DMS53 treated with DMSO at 0.1 percent for 48 hours (cell line): ENCODE data around the gene TDP2.

Experiments
- DNase-seq: peaks from one replicate; lab custom pipeline; 2025; ENCODE audit not compliant: unreplicated experiment; lab: John Stamatoyannopoulos, UW

Gene TDP2, protein sequence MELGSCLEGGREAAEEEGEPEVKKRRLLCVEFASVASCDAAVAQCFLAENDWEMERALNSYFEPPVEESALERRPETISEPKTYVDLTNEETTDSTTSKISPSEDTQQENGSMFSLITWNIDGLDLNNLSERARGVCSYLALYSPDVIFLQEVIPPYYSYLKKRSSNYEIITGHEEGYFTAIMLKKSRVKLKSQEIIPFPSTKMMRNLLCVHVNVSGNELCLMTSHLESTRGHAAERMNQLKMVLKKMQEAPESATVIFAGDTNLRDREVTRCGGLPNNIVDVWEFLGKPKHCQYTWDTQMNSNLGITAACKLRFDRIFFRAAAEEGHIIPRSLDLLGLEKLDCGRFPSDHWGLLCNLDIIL

DNA sequence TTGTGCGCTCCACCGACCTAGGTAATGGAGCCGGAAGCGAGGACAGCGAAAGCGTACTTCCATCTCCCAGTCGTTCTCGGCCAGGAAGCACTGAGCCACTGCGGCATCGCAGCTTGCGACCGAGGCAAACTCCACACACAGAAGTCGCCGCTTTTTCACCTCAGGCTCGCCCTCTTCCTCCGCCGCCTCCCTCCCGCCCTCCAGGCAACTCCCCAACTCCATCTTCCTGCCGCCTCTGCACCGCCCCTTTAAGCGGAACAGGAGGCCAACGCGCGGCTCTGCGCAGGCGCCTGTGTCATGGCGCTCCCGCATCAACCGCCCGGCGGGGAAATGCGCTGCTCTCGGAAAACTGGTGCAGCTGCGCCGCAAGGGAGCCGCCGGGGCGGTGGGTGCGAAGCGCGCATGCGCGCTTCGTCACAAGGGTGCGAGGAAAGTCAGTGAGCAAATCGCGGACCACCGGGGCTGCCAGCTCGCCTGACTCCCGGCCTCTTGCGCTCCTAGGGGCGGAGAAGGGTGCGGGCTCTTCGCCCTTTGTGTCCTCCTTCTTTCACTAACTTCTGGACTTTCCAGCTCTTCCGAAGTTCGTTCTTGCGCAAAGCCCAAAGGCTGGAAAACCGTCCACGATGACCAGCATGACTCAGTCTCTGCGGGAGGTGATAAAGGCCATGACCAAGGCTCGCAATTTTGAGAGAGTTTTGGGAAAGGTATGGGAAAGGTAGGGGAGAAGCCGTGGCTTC lies at the start of gene TDP2, which contains the start of gene ACOT13:
Gene TDP2, minus strand, starts transcription at position 259 of the 737 bp plus-strand sequence. Its CDS starts 37 bp downstream, at position 222.
Gene ACOT13, plus strand, starts transcription at position 437 of the 737 bp plus-strand sequence. Its CDS starts 187 bp downstream, at position 624.
- peak; percentile 91 for DNase-seq

DNA sequence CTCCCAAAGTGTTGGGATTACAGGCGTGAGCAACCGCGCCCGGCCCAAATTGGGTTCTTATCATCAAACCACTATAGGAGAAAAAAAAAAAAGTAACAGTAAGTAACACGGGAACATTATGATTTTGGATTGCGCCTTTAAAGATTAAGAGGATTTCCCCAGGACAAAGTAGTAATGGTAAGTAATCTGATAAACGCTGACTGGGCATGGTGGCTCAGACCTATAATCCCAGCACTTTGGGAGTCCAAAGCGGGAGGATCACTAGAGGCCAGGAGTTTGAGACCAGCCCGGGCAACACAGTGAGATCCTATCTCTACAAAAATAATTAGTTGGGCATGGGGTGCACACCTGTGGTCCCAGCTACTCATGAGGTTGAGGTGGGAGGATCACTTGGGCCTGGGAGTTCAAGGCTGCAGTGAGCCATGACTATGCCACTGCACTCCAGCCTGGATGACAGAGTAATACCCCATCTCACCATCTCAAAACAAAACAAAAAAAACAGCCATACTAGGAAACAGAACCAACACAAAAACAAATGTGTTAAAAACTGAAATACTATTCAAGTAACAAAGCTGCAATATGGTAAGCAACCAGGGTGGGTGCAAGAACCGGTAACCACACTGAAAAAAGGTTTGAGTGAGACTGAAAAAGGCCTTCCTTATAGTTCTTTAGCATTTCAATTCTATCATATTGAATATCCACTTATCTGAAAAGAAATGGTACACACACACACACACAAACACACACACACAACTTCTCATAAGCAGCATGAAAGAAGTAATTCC lies 44.0 kb upstream of the TDP2 start:
- no peak for DNase-seq

DNA sequence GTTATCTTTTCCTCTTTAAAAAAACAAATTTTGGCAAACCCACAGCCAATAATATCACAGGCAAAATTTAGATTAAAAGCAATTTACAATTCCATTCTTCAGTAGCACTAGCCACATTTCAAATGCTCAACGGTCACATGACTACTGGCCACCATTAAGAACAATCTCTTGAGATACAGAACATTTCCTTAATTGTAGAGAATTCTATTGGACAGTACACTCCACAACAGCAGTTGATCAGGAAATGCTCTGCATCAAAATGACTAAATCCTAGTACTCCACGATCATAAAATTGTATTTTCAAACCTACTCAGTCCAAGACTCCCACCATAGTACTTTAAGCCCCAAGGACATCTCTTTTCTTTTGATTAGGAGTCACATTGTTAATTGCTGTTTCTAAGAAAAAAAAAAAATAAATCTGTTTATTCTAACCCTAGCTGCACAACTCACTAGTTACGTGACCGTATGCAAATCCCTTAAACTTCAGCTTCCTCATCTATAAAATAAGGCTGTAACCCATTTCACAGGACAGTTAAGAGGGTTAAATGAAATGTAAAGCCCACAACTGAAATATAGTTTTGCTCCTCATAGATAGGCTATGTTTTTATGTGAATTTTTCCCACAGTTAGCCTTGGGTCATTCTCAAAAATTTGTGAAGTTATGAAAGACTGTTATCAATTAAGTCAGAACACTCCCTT lies 42.5 kb upstream of the TDP2 start:
- DNase-seq = no peak

DNA sequence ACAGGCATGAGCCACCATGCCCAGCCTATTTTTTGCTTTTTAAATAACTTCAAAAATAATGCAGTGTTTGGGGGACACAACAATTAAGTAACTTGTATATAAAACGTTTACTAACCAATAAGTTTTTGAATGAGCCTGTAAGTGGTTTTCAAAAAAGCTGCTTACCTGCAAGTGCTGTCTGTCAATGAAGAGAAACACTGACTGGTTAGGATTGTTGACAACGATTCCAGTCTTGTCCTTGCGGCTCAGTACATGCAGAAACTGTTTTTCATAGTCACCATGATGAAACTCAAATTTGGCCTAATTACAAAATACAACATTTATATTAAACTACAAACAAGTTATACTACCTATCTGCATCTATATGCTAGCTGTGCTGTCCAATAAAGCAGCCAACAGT lies 41.9 kb upstream of the TDP2 start:
- no peak for DNase-seq

DNA sequence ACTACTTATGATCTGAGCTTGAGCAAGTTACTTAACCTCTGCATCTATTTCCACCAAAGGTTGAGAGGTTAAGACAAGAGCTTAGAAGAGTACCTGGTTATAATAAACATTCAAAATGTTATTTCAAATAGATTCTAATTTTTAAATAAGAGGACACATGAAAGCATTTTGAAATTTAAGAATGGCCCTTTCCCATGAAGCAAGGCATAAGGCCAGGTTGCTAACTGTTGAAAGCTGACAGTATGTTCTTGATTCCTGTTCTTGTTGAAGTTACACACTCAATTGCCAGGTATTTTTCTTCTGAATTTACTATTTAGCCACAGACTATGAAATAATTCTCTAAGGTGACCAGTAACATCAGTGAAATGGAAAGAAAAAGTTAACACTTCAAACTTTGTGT lies 37.8 kb upstream of the TDP2 start:
- no peak for DNase-seq

DNA sequence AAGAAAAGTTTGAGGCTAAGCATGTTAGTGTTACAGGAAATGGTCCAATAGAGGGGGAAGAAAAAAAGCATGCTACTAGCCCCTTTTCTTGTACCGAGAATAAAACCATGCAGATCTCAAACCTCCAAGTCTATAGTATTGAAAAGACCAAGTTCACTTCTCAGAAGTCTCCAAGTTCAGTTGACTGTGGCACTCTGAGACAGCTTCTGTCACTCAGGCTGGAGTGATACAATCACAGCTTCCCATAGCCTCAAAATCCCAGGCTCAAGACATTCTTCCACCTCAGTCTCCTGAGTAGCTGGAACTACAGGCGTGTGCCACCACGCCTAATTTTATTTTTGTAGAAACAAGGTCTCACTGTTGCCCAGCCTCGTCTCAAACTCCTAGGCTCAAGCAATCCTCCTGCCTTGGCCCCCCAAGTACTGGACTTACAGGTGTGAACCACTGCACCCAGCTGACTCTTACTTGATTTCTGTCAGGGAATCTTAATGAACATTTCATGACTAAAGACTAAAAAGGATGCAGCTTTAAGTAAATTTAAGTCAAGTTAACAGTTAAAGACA lies 36.1 kb upstream of the TDP2 start:
- DNase-seq = no peak

DNA sequence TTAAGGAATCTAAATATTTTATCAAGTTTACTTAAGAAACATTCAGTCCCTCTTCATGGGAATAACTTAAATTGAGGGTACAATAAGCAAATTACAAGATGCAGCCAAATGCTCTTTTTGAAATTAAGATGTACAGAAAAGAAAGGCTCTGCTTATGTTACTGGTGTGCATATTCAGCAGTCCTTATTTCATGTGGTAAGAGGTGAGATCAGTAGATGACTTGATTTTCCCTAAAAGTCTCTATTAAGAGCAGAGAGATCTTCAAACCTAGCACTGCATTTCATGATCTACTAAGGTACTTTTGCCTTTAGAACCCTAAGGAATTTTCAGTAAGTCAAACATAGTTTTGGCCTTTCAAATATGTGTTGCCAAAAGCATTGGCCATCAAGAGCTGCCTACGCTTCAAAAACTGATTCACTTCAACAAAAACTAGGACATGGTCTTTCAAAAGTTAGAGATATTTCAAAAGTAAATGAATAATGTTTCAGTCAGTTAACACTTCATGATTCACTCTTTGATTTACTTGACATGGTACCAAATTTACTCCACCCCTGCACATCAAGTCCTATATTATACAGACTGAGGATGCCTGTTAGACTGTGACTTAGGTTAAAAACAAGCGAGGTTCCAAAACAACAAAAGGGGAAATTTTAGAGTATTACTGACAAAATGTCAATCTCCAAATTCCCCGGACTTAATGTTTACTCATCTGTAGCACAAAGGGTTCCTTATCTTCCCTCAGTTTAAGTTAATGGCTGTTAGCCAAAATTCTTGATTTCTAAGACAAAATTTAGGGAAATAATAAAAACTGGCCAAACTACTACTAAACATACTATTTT lies 33.0 kb upstream of the TDP2 start:
- no peak for DNase-seq

DNA sequence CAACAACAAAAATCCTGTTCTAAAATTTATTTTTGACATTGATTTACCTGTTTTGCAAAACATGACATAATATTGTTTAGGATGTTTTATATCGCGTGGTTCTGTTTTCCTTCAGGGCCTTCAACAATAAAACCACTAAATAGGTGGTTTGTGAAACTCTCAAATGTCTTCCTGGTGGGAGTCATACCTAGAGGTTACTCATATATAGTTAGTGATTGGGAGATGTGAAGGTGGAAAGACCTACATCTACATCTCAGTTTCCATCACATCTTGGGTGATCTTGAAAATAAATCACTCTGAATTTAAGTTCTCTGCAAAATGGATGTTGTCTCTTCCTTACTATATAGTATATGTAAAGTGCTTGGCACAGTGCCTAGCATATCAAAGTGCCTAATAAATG lies 29.4 kb upstream of the TDP2 start:
- no peak for DNase-seq

DNA sequence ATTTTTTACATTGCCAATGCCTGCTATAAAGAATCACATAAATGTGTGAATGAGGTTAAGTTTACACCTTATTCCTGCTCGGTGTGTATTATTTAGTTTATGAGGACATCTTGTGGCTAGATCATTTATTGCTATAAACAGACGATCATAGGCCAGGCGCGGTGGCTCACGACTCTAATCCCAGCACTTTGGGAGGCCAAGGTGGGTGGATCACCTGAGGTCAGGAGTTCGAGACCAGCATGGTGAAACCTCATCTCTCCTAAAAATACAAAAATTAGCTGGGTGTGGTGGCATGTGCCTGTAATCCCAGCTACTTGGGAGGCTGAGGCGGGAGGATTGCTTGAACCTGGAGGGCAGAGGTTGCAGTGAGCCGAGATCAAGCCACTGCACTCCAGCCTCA lies 28.9 kb upstream of the TDP2 start:
- DNase-seq = peak; percentile 54

DNA sequence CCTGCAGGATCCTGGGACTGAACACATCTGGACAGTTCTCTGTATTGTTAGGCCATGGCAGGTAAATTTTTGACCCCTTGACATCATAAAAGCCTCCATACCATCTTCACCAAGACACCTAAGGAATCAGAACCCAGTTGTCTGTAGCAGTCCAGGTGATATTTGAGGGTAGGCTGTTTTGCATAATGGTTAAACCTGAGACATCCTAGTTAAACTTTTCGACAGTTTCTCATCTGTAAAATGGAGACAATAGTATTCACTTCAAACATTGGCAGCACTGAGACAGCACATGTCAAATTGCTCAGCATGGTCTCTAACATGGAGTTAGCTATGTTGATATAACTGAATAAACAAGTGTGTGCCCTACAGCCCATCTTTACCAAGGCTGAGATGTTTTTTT lies 27.5 kb upstream of the TDP2 start:
- no peak for DNase-seq

DNA sequence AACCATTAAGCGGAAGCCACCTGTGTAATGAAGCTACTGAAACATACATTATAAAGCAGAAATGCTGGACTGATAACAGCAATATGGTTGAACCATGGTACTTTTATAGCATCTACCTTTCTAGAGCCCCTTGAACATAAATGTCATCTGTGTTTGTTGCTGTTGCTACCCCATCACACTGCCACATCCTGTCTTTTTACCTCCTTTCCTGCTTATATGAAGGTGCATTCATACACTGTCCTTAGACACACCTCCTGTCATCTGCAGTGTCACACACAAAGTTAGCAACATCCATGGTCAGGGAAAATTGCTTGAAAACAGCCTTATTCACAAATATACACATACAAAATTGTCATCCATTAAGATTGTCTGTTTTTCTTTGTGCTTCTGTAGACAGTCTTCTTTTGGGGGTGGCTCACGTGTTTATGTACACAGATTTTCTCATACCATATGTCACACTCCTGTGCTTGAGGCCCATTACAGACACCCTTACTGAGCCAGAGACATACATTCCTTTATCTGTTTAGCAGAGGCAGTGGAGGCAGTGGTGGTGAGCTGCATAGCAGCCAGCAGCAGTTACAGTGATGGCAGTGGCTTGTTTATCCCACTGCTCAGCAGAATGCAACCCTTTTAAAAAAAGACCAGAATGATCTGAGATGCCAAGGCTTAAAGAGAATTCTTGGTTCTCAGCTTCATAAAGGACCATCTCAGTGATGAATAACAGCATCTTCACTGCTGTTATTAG lies 26.3 kb upstream of the TDP2 start:
- DNase-seq = no peak

DNA sequence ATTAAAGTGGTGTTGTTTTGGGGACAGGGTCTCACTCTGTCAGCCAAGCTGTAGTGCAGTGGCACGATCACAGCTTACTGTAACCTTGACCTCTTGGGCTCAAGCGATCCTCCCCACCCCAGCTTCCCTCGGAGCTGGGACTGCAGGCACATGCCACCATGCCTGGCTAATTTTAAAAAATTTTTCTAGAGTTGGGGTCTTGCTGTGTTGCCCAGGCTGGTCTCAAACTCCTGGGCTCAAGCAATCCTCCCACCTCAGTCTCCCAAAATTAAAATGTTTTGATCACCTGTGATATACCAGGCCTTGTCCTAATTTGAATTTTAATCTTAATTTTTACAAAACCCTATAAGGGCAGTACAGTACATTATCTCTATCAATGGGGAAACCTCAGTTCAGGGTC lies 25.7 kb upstream of the TDP2 start:
- DNase-seq = no peak

DNA sequence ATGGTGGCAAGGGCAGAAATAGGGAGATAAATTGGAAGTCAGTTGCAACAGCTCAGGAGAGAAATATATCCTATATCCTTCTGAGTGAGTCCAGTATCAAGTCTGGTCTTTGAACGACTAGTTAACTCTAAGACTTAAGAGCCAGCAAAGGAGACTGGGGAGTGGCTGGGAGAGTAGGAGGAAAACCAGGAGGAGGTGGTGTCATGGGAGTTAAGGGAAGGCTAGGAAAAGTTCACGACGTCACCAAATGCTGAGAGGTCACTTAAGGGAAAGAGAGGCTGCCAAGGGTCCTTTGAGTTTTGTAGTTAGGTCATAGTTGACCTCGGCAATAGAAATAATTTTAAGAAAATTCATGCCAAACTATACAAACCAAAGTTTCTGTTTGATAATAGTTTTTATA lies 25.3 kb upstream of the TDP2 start:
- DNase-seq = no peak

DNA sequence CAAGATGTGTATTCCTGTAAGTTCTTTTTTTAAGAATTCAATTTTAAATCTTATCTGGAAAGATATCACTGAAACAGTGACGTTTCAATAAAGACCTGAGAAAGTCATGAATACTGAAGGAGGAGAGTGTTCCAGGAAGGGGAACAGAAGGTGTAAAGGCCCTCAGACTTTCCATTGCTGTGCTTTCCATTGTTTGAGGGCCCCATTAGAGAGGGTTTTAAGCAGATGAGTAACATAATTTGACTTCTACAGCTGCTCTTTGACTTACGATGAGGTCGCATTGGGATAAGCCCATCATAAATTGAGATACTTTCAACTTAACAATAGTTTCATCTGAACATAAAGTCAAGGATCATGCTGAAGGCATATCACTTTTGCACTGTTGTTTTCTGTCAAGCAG lies 24.9 kb upstream of the TDP2 start:
- DNase-seq = no peak

DNA sequence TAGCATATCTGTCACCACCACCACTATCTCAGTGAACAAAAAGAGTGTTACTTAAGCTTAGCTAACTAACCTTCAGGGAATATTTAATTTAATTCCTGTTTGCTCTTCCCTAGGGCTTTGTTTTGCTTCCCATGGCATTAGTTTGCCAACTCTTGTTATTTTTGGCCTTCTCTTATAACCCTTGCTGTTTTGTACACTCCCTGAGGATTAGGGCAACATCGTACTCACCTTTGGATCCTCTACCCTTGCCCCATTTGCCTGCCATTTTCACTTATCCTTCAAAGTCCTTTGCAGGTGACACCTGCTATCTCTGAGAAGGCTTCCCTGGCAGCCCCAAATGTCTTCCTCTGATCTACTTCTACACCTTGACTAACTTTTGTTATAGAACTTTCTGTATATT lies 23.9 kb upstream of the TDP2 start:
- no peak for DNase-seq

DNA sequence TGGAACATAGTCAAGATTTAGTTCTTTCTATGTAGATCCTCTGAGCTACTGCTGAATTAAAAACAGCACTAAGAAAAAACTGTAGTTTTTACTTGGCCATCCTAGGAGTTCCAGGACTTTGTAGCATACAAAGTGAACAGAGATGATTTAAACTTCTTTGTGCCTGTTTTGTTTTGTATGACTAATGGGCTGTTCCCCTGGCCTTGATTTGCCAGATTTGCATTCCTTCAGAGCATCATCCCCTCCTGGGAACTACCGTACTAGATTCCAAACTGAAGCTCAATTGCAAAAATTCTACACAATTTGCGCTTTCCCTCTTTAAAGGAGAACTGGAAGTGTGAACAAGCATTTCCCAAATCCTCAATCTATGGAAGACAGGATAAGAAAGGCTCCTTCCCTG lies 23.3 kb upstream of the TDP2 start:
- DNase-seq = no peak

DNA sequence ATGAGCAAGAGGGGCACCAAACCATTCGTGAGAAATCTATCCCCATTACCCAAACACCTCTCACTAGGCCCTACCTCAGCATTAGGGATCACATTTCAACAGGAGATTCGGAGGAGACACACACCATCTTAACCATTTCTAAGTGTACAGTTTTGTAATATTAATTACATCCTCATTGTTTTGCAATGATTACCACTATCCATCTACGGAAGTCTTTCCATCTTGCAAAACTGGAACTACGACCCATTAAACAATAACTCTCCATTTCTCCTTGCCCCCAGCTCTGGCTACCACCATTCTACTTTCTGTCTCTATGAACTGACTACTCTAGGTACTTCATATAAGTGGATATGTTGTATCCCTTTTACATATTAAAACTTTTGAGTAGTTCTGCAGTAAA lies 20.2 kb upstream of the TDP2 start:
- no peak for DNase-seq

DNA sequence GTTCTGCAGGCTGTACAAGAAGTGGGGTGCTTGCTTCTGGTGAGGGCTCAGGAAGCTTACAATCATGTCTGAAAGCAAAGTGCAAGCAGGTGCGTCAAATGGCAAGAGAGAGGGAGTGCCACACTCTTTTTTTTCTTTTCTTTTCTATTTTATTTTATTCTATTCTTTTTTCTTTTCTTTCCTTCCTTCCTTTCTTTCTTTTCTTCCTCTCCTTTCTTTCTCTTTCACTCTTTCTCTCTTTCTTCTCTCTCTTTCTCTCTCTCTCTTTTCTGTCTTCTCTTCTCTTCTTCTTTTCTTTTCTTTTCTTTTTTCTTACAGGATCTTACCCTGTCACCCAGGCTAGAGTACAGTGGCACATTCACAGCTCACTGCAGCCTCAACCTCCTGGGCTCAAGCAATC lies 19.7 kb upstream of the TDP2 start:
- no peak for DNase-seq
